ENCODE data around the gene IGSF8.

IGSF8 gene

DNA sequence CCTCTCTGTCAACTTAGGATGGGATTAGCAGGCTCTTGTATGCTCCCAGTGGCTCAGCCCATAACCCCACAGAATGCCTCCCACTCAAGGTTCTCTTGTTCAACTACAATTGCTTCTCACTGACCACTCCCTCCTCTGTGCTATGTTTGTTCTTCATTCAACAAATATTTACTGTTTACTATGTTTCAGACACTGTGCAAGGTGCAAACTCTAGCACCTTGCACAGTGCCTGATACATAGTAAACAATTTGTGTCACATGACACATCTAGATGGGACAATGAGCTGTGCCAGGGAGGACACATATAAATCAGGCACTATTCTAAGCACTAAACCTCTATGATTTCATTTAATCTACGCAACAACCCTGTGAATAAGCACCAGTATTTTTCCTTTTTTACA, 32.5 kb upstream of the IGSF8 start:
- no peak for TF ChIP-seq CTCF (IDR thresholded peaks at IDR 0.05; ENCODE audit: borderline replicate concordance, insufficient read depth, low read depth, low read length)

GRCh38 chr1:160130486-160130885, 32.1 kb upstream of the IGSF8 start:
- TF ChIP-seq CTCF (IDR thresholded peaks at IDR 0.05; ENCODE audit: borderline replicate concordance, insufficient read depth, low read depth, low read length): no peak
- no peak overlapping the region for H3K4me3 ChIP-seq (ENCODE audit: low read depth, low read length)

More for the DNA sequence above, 32.5 kb upstream of the IGSF8 start:
- no peak overlapping the region for H3K4me3 ChIP-seq (ENCODE audit: low read depth, low read length)

- no peak overlapping the region for H3K4me3 ChIP-seq (ENCODE audit: low read depth, low read length)
- TF ChIP-seq CTCF (IDR thresholded peaks at IDR 0.05; ENCODE audit: borderline replicate concordance, insufficient read depth, low read depth, low read length): no peak
Measured at GRCh38 chr1:160129966-160130365, 31.5 kb upstream of the IGSF8 start.

DNA sequence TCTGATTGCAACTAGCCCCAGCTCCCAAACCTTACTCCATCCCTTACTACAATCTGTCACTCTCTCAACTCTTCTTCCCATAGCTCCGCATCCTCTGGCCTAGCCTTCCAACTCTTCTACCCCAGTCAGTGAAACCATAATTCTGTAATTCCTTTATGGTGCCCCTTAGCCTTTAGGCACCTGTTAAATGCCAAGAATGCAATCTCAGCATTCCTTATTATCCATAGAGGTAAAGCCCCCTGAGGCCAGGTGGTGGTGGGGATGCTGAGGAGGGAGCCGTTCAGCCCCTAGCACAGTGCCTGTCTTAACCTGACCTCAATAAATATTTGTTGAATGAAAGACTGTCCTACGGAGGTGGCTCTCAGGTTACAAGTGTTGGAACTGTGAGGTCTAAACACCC, 31.1 kb upstream of the IGSF8 start:
- TF ChIP-seq CTCF (IDR thresholded peaks at IDR 0.05; ENCODE audit: borderline replicate concordance, insufficient read depth, low read depth, low read length): no peak
- H3K4me3 ChIP-seq (ENCODE audit: low read depth, low read length): no peak overlapping the region

DNA sequence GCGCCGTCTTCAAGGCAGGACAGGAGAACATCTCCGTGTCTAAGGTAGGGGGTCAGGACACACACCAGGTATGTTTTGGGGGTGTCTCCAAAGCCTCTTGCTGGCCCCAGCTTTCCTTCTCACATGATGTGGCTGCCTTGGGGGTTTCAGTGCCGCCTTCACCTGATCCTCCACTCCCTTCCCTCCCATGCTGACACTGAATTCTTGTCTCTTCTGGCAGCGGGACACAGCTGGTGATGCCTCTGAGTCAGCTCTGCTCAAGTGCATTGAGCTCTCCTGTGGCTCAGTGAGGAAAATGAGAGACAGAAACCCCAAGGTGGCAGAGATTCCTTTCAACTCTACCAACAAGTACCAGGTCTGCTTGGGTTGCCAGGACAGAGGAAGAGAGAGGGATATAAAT, 30.6 kb upstream of the IGSF8 start:
- no peak for TF ChIP-seq CTCF (IDR thresholded peaks at IDR 0.05; ENCODE audit: borderline replicate concordance, insufficient read depth, low read depth, low read length)
- no peak overlapping the region for H3K4me3 ChIP-seq (ENCODE audit: low read depth, low read length)

DNA sequence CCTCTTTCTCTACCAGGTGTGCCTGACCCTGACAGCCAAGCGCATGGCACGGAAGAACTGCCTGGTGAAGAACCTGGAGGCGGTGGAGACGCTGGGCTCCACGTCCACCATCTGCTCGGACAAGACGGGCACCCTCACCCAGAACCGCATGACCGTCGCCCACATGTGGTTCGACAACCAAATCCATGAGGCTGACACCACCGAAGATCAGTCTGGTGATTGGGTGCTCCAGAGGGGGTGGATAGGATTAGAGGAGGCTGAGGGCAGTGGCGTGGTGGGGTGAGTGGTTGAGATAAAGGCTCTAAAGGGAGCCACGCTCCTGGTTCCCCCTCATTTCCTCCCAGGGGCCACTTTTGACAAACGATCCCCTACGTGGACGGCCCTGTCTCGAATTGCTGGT, 30.2 kb upstream of the IGSF8 start:
- no peak for TF ChIP-seq CTCF (IDR thresholded peaks at IDR 0.05; ENCODE audit: borderline replicate concordance, insufficient read depth, low read depth, low read length)
- no peak overlapping the region for H3K4me3 ChIP-seq (ENCODE audit: low read depth, low read length)

DNA sequence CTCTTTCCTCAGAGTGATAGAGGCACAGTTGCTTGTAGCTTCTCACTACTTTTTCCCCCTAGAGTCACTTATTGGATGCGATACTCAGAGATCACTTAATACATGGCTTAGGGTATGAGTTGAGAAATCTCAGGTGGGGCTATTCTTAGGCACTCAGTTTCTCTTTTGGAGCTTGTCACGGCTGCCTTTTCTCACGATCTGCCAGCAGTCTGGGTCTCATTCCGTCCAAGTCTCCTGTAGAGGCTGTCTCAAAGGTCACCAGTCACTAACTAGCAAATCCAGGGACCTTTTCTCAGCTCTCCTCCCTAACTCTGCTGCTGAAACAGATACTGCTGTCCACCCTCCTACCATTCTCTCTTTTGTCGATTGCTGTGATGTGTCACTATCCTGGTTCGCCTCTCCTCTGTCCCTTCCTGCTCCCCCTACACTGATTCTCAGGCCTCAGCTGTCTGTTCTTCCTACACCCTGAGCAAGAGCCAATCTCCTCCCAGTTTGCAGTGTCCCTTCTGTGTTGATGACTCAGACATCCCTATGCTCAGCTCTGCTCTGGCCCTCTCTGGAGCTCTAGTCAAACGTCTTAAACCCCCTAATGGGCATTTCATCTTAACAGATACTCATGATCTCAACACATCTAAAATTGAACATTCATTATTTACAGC, 29.6 kb upstream of the IGSF8 start:
- H3K4me3 ChIP-seq (ENCODE audit: low read depth, low read length): no peak overlapping the region
- no peak for TF ChIP-seq CTCF (IDR thresholded peaks at IDR 0.05; ENCODE audit: borderline replicate concordance, insufficient read depth, low read depth, low read length)
